VCaP (cell line): ENCODE data around the gene TNFAIP8L1.

Source experiments
- H3K27ac ChIP-seq: fragments of 450-650 bp; 2 replicates; pipeline ENCODE4 v1.5.1; 2017
- CTCF ChIP-seq: fragments of 450-650 bp; conservative IDR thresholded peaks from 2 replicates; pipeline ENCODE4 v1.5.1; 2017; ENCODE audit warnings: mild to moderate bottlenecking, moderate library complexity

Gene TNFAIP8L1

GRCh38 chr19:4635754-4636116, 3.6 kb upstream of the TNFAIP8L1 start:
- peak overlapping the region; percentile 38; the same call in 1 of the 2 replicates for H3K27ac ChIP-seq
- TF ChIP-seq CTCF = no peak

- H3K27ac ChIP-seq = peak overlapping the region; percentile 38; the same call in 1 of the 2 replicates
- peak; percentile 92 for TF ChIP-seq CTCF
These were observed 3.1 kb upstream of the TNFAIP8L1 start for GRCh38 chr19:4636151-4636717.

GRCh38 chr19:4636761-4637160, 2.6 kb upstream of the TNFAIP8L1 start:
- H3K27ac ChIP-seq = peak overlapping the region; percentile 38; the same call in 1 of the 2 replicates
- TF ChIP-seq CTCF = no peak

GRCh38 chr19:4638317-4638716, 999 bp upstream of the TNFAIP8L1 start:
- H3K27ac ChIP-seq = peak overlapping the region; percentile 29; the same call in 1 of the 2 replicates

GRCh38 chr19:4639531-4640246, 373 bp downstream of the TNFAIP8L1 start:
- peak overlapping the region; percentile 29; the same call in 1 of the 2 replicates for H3K27ac ChIP-seq
- no peak for TF ChIP-seq CTCF

More at GRCh38 chr19:4638317-4638716, 999 bp upstream of the TNFAIP8L1 start:
- no peak for TF ChIP-seq CTCF

- no peak overlapping the region for H3K27ac ChIP-seq
- TF ChIP-seq CTCF = no peak
These were observed 1.1 kb downstream of the TNFAIP8L1 start for GRCh38 chr19:4640247-4641000.

GRCh38 chr19:4641132-4641531, 1.8 kb downstream of the TNFAIP8L1 start:
- no peak for TF ChIP-seq CTCF
- H3K27ac ChIP-seq = no peak overlapping the region
